ENCODE data around the gene SLIT3.

The SLIT3 gene

GRCh38 chr5:169081000-169081724 is 219.8 kb downstream of the SLIT3 start:
- Histone ChIP-seq H3K4me1 (ENCODE audit: control insufficient read depth in 1 of 2, insufficient read depth in 2 of 2, low read length in 2 of 2) (no peaks in the 10 kb centered on the region), H3K9me3 (ENCODE audit: control insufficient read depth in 1 of 2, low read length in 2 of 2) (no peaks in the 10 kb centered on the region), H3K36me3 (ENCODE audit: control insufficient read depth in 1 of 2, insufficient read depth in 2 of 2, low read length in 2 of 2) (no peaks in the 10 kb centered on the region), H3K27ac (ENCODE audit: low read depth, low read length) (no peak overlapping the region), H3K4me3 (ENCODE audit: low read depth in 1 of 2, low read length in 2 of 2) (no peak overlapping the region), H3K27me3 (ENCODE audit: control insufficient read depth in 1 of 2, insufficient read depth in 2 of 2, low read length in 2 of 2) (no peaks in the 10 kb centered on the region), H3K9ac (ENCODE audit: low read depth in 1 of 2, low read length in 2 of 2) (no peak overlapping the region)

GRCh38 chr5:169080448-169080911 is 220.5 kb downstream of the SLIT3 start:
- Histone ChIP-seq H3K9ac (ENCODE audit: low read depth in 1 of 2, low read length in 2 of 2) (no peak overlapping the region), H3K36me3 (ENCODE audit: control insufficient read depth in 1 of 2, insufficient read depth in 2 of 2, low read length in 2 of 2) (no peaks in the 10 kb centered on the region), H3K9me3 (ENCODE audit: control insufficient read depth in 1 of 2, low read length in 2 of 2) (no peaks in the 10 kb centered on the region), H3K27me3 (ENCODE audit: control insufficient read depth in 1 of 2, insufficient read depth in 2 of 2, low read length in 2 of 2) (peaks cover 0 to 4% of the 10 kb centered on the region in 2 donors), H3K4me3 (ENCODE audit: low read depth in 1 of 2, low read length in 2 of 2) (no peak overlapping the region), H3K4me1 (ENCODE audit: control insufficient read depth in 1 of 2, insufficient read depth in 2 of 2, low read length in 2 of 2) (no peaks in the 10 kb centered on the region), H3K27ac (ENCODE audit: low read depth, low read length) (no peak overlapping the region)

- peaks cover 0 to 5% of the 10 kb centered on the region in 2 donors for H3K27me3 ChIP-seq (ENCODE audit: control insufficient read depth in 1 of 2, insufficient read depth in 2 of 2, low read length in 2 of 2)
- no peak overlapping the region for H3K9ac ChIP-seq (ENCODE audit: low read depth in 1 of 2, low read length in 2 of 2)
- no peaks in the 10 kb centered on the region for H3K36me3 ChIP-seq (ENCODE audit: control insufficient read depth in 1 of 2, insufficient read depth in 2 of 2, low read length in 2 of 2)
- H3K9me3 ChIP-seq (ENCODE audit: control insufficient read depth in 1 of 2, low read length in 2 of 2), result no peaks in the 10 kb centered on the region
- H3K4me1 ChIP-seq (ENCODE audit: control insufficient read depth in 1 of 2, insufficient read depth in 2 of 2, low read length in 2 of 2), result no peaks in the 10 kb centered on the region
- no peak overlapping the region for H3K4me3 ChIP-seq (ENCODE audit: low read depth in 1 of 2, low read length in 2 of 2)
- H3K27ac ChIP-seq (ENCODE audit: low read depth, low read length), result no peak overlapping the region
These were observed 221.2 kb downstream of the SLIT3 start for GRCh38 chr5:169079697-169080096.

- H3K27ac ChIP-seq (ENCODE audit: low read depth, low read length), result no peak overlapping the region
- H3K27me3 ChIP-seq (ENCODE audit: control insufficient read depth in 1 of 2, insufficient read depth in 2 of 2, low read length in 2 of 2), result peaks cover 0 to 5% of the 10 kb centered on the region in 2 donors
- H3K36me3 ChIP-seq (ENCODE audit: control insufficient read depth in 1 of 2, insufficient read depth in 2 of 2, low read length in 2 of 2), result no peaks in the 10 kb centered on the region
- no peak overlapping the region for H3K4me3 ChIP-seq (ENCODE audit: low read depth in 1 of 2, low read length in 2 of 2)
- H3K4me1 ChIP-seq (ENCODE audit: control insufficient read depth in 1 of 2, insufficient read depth in 2 of 2, low read length in 2 of 2), result peaks cover 0 to 8% of the 10 kb centered on the region in 2 donors
- no peak overlapping the region for H3K9ac ChIP-seq (ENCODE audit: low read depth in 1 of 2, low read length in 2 of 2)
- H3K9me3 ChIP-seq (ENCODE audit: control insufficient read depth in 1 of 2, low read length in 2 of 2), result no peaks in the 10 kb centered on the region
These were observed 226.1 kb downstream of the SLIT3 start for GRCh38 chr5:169074839-169075238.

- H3K4me1 ChIP-seq (ENCODE audit: control insufficient read depth in 1 of 2, insufficient read depth in 2 of 2, low read length in 2 of 2), result peaks cover 0 to 17% of the 10 kb centered on the region in 2 donors
- H3K27ac ChIP-seq (ENCODE audit: low read depth, low read length), result no peak overlapping the region
- no peaks in the 10 kb centered on the region for H3K36me3 ChIP-seq (ENCODE audit: control insufficient read depth in 1 of 2, insufficient read depth in 2 of 2, low read length in 2 of 2)
- peaks cover 0 to 5% of the 10 kb centered on the region in 2 donors for H3K27me3 ChIP-seq (ENCODE audit: control insufficient read depth in 1 of 2, insufficient read depth in 2 of 2, low read length in 2 of 2)
- no peak overlapping the region for H3K4me3 ChIP-seq (ENCODE audit: low read depth in 1 of 2, low read length in 2 of 2)
- no peak overlapping the region for H3K9ac ChIP-seq (ENCODE audit: low read depth in 1 of 2, low read length in 2 of 2)
- H3K9me3 ChIP-seq (ENCODE audit: control insufficient read depth in 1 of 2, low read length in 2 of 2), result no peaks in the 10 kb centered on the region
These were observed 228.7 kb downstream of the SLIT3 start for GRCh38 chr5:169072233-169072632.

GRCh38 chr5:169070413-169070812 is 230.5 kb downstream of the SLIT3 start:
- Histone ChIP-seq H3K4me3 (ENCODE audit: low read depth in 1 of 2, low read length in 2 of 2) (no peak overlapping the region), H3K27ac (ENCODE audit: low read depth, low read length) (no peak overlapping the region), H3K9ac (ENCODE audit: low read depth in 1 of 2, low read length in 2 of 2) (no peak overlapping the region), H3K9me3 (ENCODE audit: control insufficient read depth in 1 of 2, low read length in 2 of 2) (no peaks in the 10 kb centered on the region), H3K4me1 (ENCODE audit: control insufficient read depth in 1 of 2, insufficient read depth in 2 of 2, low read length in 2 of 2) (peaks cover 0 to 17% of the 10 kb centered on the region in 2 donors), H3K36me3 (ENCODE audit: control insufficient read depth in 1 of 2, insufficient read depth in 2 of 2, low read length in 2 of 2) (no peaks in the 10 kb centered on the region), H3K27me3 (ENCODE audit: control insufficient read depth in 1 of 2, insufficient read depth in 2 of 2, low read length in 2 of 2) (peaks cover under 1 to 4% of the 10 kb centered on the region in 2 donors)

- peaks cover 9 to 18% of the 10 kb centered on the region in 2 donors for H3K27me3 ChIP-seq (ENCODE audit: control insufficient read depth in 1 of 2, insufficient read depth in 2 of 2, low read length in 2 of 2)
- H3K36me3 ChIP-seq (ENCODE audit: control insufficient read depth in 1 of 2, insufficient read depth in 2 of 2, low read length in 2 of 2), result no peaks in the 10 kb centered on the region
- no peak overlapping the region for H3K9ac ChIP-seq (ENCODE audit: low read depth in 1 of 2, low read length in 2 of 2)
- peaks cover 0 to 26% of the 10 kb centered on the region in 2 donors for H3K4me1 ChIP-seq (ENCODE audit: control insufficient read depth in 1 of 2, insufficient read depth in 2 of 2, low read length in 2 of 2)
- no peaks in the 10 kb centered on the region for H3K9me3 ChIP-seq (ENCODE audit: control insufficient read depth in 1 of 2, low read length in 2 of 2)
- no peak overlapping the region for H3K4me3 ChIP-seq (ENCODE audit: low read depth in 1 of 2, low read length in 2 of 2)
- H3K27ac ChIP-seq (ENCODE audit: low read depth, low read length), result no peak overlapping the region
These were observed 233.2 kb downstream of the SLIT3 start for GRCh38 chr5:169067751-169068173.

GRCh38 chr5:169065400-169065799 is 235.5 kb downstream of the SLIT3 start:
- H3K4me3 ChIP-seq (ENCODE audit: low read depth in 1 of 2, low read length in 2 of 2), result no peak overlapping the region
- no peak overlapping the region for H3K9ac ChIP-seq (ENCODE audit: low read depth in 1 of 2, low read length in 2 of 2)
- H3K36me3 ChIP-seq (ENCODE audit: control insufficient read depth in 1 of 2, insufficient read depth in 2 of 2, low read length in 2 of 2), result no peaks in the 10 kb centered on the region
- peaks cover 0 to 23% of the 10 kb centered on the region in 2 donors for H3K4me1 ChIP-seq (ENCODE audit: control insufficient read depth in 1 of 2, insufficient read depth in 2 of 2, low read length in 2 of 2)
- H3K27me3 ChIP-seq (ENCODE audit: control insufficient read depth in 1 of 2, insufficient read depth in 2 of 2, low read length in 2 of 2), result peaks cover 11 to 19% of the 10 kb centered on the region in 2 donors
- H3K9me3 ChIP-seq (ENCODE audit: control insufficient read depth in 1 of 2, low read length in 2 of 2), result no peaks in the 10 kb centered on the region
- no peak overlapping the region for H3K27ac ChIP-seq (ENCODE audit: low read depth, low read length)

GRCh38 chr5:169064093-169064492 is 236.8 kb downstream of the SLIT3 start:
- H3K27ac ChIP-seq (ENCODE audit: low read depth, low read length), result no peak overlapping the region
- no peaks in the 10 kb centered on the region for H3K9me3 ChIP-seq (ENCODE audit: control insufficient read depth in 1 of 2, low read length in 2 of 2)
- H3K36me3 ChIP-seq (ENCODE audit: control insufficient read depth in 1 of 2, insufficient read depth in 2 of 2, low read length in 2 of 2), result no peaks in the 10 kb centered on the region
- H3K4me3 ChIP-seq (ENCODE audit: low read depth in 1 of 2, low read length in 2 of 2), result no peak overlapping the region
- peaks cover 11 to 19% of the 10 kb centered on the region in 2 donors for H3K27me3 ChIP-seq (ENCODE audit: control insufficient read depth in 1 of 2, insufficient read depth in 2 of 2, low read length in 2 of 2)
- no peak overlapping the region for H3K9ac ChIP-seq (ENCODE audit: low read depth in 1 of 2, low read length in 2 of 2)
- peaks cover 0 to 10% of the 10 kb centered on the region in 2 donors for H3K4me1 ChIP-seq (ENCODE audit: control insufficient read depth in 1 of 2, insufficient read depth in 2 of 2, low read length in 2 of 2)

GRCh38 chr5:169063316-169063953 is 237.5 kb downstream of the SLIT3 start:
- H3K27ac ChIP-seq (ENCODE audit: low read depth, low read length), result no peak overlapping the region
- H3K9me3 ChIP-seq (ENCODE audit: control insufficient read depth in 1 of 2, low read length in 2 of 2), result no peaks in the 10 kb centered on the region
- no peak overlapping the region for H3K4me3 ChIP-seq (ENCODE audit: low read depth in 1 of 2, low read length in 2 of 2)
- H3K27me3 ChIP-seq (ENCODE audit: control insufficient read depth in 1 of 2, insufficient read depth in 2 of 2, low read length in 2 of 2), result peaks cover 11 to 19% of the 10 kb centered on the region in 2 donors
- peaks cover 0 to 9% of the 10 kb centered on the region in 2 donors for H3K4me1 ChIP-seq (ENCODE audit: control insufficient read depth in 1 of 2, insufficient read depth in 2 of 2, low read length in 2 of 2)
- H3K36me3 ChIP-seq (ENCODE audit: control insufficient read depth in 1 of 2, insufficient read depth in 2 of 2, low read length in 2 of 2), result no peaks in the 10 kb centered on the region
- no peak overlapping the region for H3K9ac ChIP-seq (ENCODE audit: low read depth in 1 of 2, low read length in 2 of 2)
